ENCODE data around the gene P2RY8.

DNA sequence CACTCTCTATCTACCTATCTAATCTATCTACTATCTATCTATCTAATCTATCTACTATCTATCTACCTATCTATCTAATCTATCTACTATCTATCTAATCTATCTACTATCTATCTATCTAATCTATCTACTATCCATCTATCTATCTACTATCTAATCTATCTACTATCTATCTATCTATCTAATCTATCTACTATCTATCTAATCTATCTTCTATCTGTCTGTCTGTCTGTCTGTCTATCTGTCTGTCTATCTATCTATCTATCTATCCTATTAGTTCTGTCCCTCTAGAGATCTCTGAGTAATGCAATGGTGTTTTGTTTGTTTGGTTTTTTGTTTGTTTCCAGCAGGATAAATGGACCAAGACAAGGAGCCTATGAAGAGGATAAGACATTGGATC lies 74.9 kb downstream of the P2RY8 start:
- TF ChIP-seq NFIC (IDR thresholded peaks at IDR 0.05) = no peak
- TF ChIP-seq EP300 (IDR thresholded peaks at IDR 0.05; ENCODE audit: borderline replicate concordance) = no peak
- TF ChIP-seq CREB1 (IDR thresholded peaks at IDR 0.05; ENCODE audit: low read depth) = no peak
- no peak for TF ChIP-seq ZBTB7A (IDR thresholded peaks at IDR 0.05; ENCODE audit: low read depth)
- no peak for TF ChIP-seq YY1 (IDR thresholded peaks at IDR 0.05; ENCODE audit: low read depth)
- TF ChIP-seq, protein P1, sequence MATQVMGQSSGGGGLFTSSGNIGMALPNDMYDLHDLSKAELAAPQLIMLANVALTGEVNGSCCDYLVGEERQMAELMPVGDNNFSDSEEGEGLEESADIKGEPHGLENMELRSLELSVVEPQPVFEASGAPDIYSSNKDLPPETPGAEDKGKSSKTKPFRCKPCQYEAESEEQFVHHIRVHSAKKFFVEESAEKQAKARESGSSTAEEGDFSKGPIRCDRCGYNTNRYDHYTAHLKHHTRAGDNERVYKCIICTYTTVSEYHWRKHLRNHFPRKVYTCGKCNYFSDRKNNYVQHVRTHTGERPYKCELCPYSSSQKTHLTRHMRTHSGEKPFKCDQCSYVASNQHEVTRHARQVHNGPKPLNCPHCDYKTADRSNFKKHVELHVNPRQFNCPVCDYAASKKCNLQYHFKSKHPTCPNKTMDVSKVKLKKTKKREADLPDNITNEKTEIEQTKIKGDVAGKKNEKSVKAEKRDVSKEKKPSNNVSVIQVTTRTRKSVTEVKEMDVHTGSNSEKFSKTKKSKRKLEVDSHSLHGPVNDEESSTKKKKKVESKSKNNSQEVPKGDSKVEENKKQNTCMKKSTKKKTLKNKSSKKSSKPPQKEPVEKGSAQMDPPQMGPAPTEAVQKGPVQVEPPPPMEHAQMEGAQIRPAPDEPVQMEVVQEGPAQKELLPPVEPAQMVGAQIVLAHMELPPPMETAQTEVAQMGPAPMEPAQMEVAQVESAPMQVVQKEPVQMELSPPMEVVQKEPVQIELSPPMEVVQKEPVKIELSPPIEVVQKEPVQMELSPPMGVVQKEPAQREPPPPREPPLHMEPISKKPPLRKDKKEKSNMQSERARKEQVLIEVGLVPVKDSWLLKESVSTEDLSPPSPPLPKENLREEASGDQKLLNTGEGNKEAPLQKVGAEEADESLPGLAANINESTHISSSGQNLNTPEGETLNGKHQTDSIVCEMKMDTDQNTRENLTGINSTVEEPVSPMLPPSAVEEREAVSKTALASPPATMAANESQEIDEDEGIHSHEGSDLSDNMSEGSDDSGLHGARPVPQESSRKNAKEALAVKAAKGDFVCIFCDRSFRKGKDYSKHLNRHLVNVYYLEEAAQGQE (IDR thresholded peaks at IDR 0.05; ENCODE audit: low read depth) = no peak
- TF ChIP-seq FOXM1 (IDR thresholded peaks at IDR 0.05; ENCODE audit: borderline replicate concordance, low read depth) = no peak
- no peak for TF ChIP-seq TAF1 (IDR thresholded peaks at IDR 0.05; ENCODE audit: low read depth)

Data from Ishikawa (cell line).